H1 (cell line): Measurements from ENCODE around the gene AGER. TPM values are rescaled to one million over a fixed set of nuclear protein-coding genes. Genes with fewer than 3 reads are reported as not detected.

ENCODE experiments used
- CTCF ChIA-PET: fragments of 300-600 bp; sonication (Branson Sonifier 250); formaldehyde crosslinking; loops from one replicate; lab custom pipeline; 2021; ENCODE audit not compliant: partially characterized antibody; lab: Charles Lee
- POLR2A ChIA-PET: fragments of 300-600 bp; sonication (Branson Sonifier 250); formaldehyde crosslinking; loops from one replicate; lab custom pipeline; 2021; ENCODE audit warnings: inconsistent platforms; ENCODE audit not compliant: partially characterized antibody; lab: Charles Lee
- DNase-seq, 2 experiments: peaks; one replicate each; pipeline versions ENCODE4 v3.0.0 to v3.0.0-alpha.2; 2010 to 2022; ENCODE audit warnings: low spot score in 2 of 2, low read depth in 1 of 2, mixed read lengths in 1 of 2
- FAIRE-seq: peaks from 2 replicates; lab custom pipeline; 2011; peaks lifted over from hg19 to GRCh38; lab: Jason Lieb, UNC
- H2AFZ ChIP-seq: 2 replicates; pipeline ENCODE4 v1.8.1; 2012; ENCODE audit warnings: low read length, inconsistent platforms
- H2AK5ac ChIP-seq: 2 replicates; pipeline ENCODE4 v1.6.1; 2013; ENCODE audit warnings: low read depth, low read length
- H2BK120ac ChIP-seq: replicated peaks from 2 replicates; pipeline ENCODE3; 2013; ENCODE audit warnings: low read depth, low read length, inconsistent platforms
- H2BK12ac ChIP-seq: 2 replicates; pipeline ENCODE4 v1.6.1; 2013; ENCODE audit warnings: low read depth, low read length
- H2BK15ac ChIP-seq: 2 replicates; pipeline ENCODE4 v1.6.1; 2013; ENCODE audit warnings: low read length
- H2BK20ac ChIP-seq: 2 replicates; pipeline ENCODE4 v1.6.1; 2013; ENCODE audit warnings: low read length
- H2BK5ac ChIP-seq: 2 replicates; pipeline ENCODE4 v1.6.1; 2013; ENCODE audit warnings: low read depth, low read length
- H3K14ac ChIP-seq: 2 replicates; pipeline ENCODE4 v1.6.1; 2013; ENCODE audit warnings: inconsistent platforms; ENCODE audit not compliant: insufficient read length
- H3K18ac ChIP-seq: 2 replicates; pipeline ENCODE4 v1.6.1; 2013; ENCODE audit warnings: low read length; ENCODE audit errors: extremely low read depth
- H3K23ac ChIP-seq: 2 replicates; pipeline ENCODE4 v1.6.1; 2013; ENCODE audit warnings: inconsistent platforms; ENCODE audit not compliant: insufficient read length
- H3K23me2 ChIP-seq: 2 replicates; pipeline ENCODE4 v1.6.1; 2013; ENCODE audit warnings: low read depth, low read length
- H3K27ac ChIP-seq: 2 replicates; pipeline ENCODE4 v1.6.1; 2011; ENCODE audit warnings: low read depth, low read length, inconsistent platforms
- H3K27me3 ChIP-seq, 4 experiments: replicated peaks in 1 of 4; 1 replicate in 1 of 4; 2 replicates in 3 of 4; pipeline versions ENCODE4 v1.6.1 to v1.8.1; 2011 to 2013; ENCODE audit warnings: low read length in 3 of 4, mild to moderate bottlenecking in 3 of 4, inconsistent platforms in 2 of 4, mixed read lengths in 2 of 4, moderate library complexity in 1 of 4; ENCODE audit not compliant: control insufficient read depth in 3 of 4, insufficient read depth in 3 of 4; ENCODE audit errors: extremely low read depth in 1 of 4
- H3K36me3 ChIP-seq, 4 experiments: 2 replicates each; pipeline versions ENCODE4 v1.6.1 to v1.8.1; 2011 to 2013; ENCODE audit warnings: mild to moderate bottlenecking in 4 of 4, low read length in 3 of 4, moderate library complexity in 2 of 4, control low read depth in 1 of 4, inconsistent platforms in 1 of 4; ENCODE audit not compliant: insufficient read depth in 4 of 4, control insufficient read depth in 2 of 4
- H3K4ac ChIP-seq: replicated peaks from 2 replicates; pipeline ENCODE3; 2013; ENCODE audit warnings: low read length, low read depth, mixed read lengths, inconsistent platforms; ENCODE audit not compliant: insufficient read length
- H3K4me1 ChIP-seq, 4 experiments: replicated peaks in 1 of 4; 1 replicate in 1 of 4; 2 replicates in 3 of 4; pipeline versions ENCODE4 v1.6.1 to v1.8.1; 2011 to 2013; ENCODE audit warnings: low read length in 3 of 4, inconsistent platforms in 2 of 4, mixed read lengths in 1 of 4; ENCODE audit not compliant: insufficient read depth in 4 of 4, control insufficient read depth in 3 of 4
- H3K4me2 ChIP-seq, 2 experiments: 2 replicates each; pipeline versions ENCODE4 v1.6.1 to v1.8.1; 2011 to 2013; ENCODE audit warnings: low read depth in 2 of 2, low read length in 2 of 2, control low read depth in 1 of 2, inconsistent platforms in 1 of 2, mild to moderate bottlenecking in 1 of 2; ENCODE audit not compliant: insufficient read depth in 1 of 2
- H3K4me3 ChIP-seq, 4 experiments: fragments of 200-600, 300-600 bp in 1 of 4; sonication (generic), shearing (Covaris generic), sonication (Bioruptor Twin) in 1 of 4; 2 replicates each; pipeline versions ENCODE4 v1.5.1 to v1.8.1; 2011 to 2016; ENCODE audit warnings: low read length in 4 of 4, low read depth in 3 of 4, control low read depth in 2 of 4, inconsistent platforms in 2 of 4, mild to moderate bottlenecking in 2 of 4, mixed read lengths in 1 of 4, moderate library complexity in 1 of 4; ENCODE audit not compliant: insufficient read depth in 2 of 4; ENCODE audit errors: extremely low read depth in 1 of 4
- H3K56ac ChIP-seq: replicated peaks from 2 replicates; pipeline ENCODE3; 2013; ENCODE audit warnings: low read depth, mild to moderate bottlenecking, mixed read lengths, low read length, inconsistent platforms; ENCODE audit not compliant: insufficient read length
- H3K79me1 ChIP-seq: 2 replicates; pipeline ENCODE4 v1.6.1; 2013; ENCODE audit warnings: low read depth, low read length, control low read depth
- H3K79me2 ChIP-seq, 2 experiments: 2 replicates each; pipeline versions ENCODE4 v1.6.1 to v1.8.1; 2012 to 2013; ENCODE audit warnings: low read length in 2 of 2, mild to moderate bottlenecking in 2 of 2, inconsistent platforms in 1 of 2; ENCODE audit not compliant: insufficient read depth in 2 of 2, control insufficient read depth in 1 of 2
- H3K9ac ChIP-seq, 4 experiments: replicated peaks in 1 of 4; 1 replicate in 1 of 4; 2 replicates in 3 of 4; pipeline versions ENCODE4 v1.6.1 to v1.8.1; 2011 to 2013; ENCODE audit warnings: low read depth in 3 of 4, low read length in 3 of 4, control low read depth in 2 of 4, mild to moderate bottlenecking in 2 of 4, moderate library complexity in 2 of 4, inconsistent platforms in 1 of 4; ENCODE audit errors: extremely low read depth in 1 of 4
- H3K9me3 ChIP-seq, 2 experiments: 2 replicates each; pipeline versions ENCODE4 v1.6.1 to v1.8.1; 2012 to 2013; ENCODE audit warnings: mild to moderate bottlenecking in 2 of 2, moderate library complexity in 2 of 2, control low read depth in 1 of 2, inconsistent platforms in 1 of 2, low read depth in 1 of 2, low read length in 1 of 2, mixed read lengths in 1 of 2; ENCODE audit not compliant: insufficient read depth in 2 of 2
- H4K20me1 ChIP-seq, 2 experiments: replicated peaks in 1 of 2; 2 replicates each; pipeline versions ENCODE3 to v1.8.1; 2011 to 2013; ENCODE audit warnings: inconsistent platforms in 2 of 2, low read length in 2 of 2, mild to moderate bottlenecking in 1 of 2; ENCODE audit not compliant: insufficient read depth in 2 of 2, control insufficient read depth in 1 of 2
- H4K5ac ChIP-seq: 2 replicates; pipeline ENCODE4 v1.6.1; 2013; ENCODE audit warnings: low read length, low read depth, mixed read lengths, inconsistent platforms; ENCODE audit not compliant: insufficient read length
- H4K8ac ChIP-seq: 2 replicates; pipeline ENCODE4 v1.8.0; 2013; ENCODE audit warnings: mild to moderate bottlenecking, moderate library complexity, low read length, inconsistent platforms; ENCODE audit not compliant: insufficient read depth; ENCODE audit errors: extremely low read depth
- H4K91ac ChIP-seq: replicated peaks from 2 replicates; pipeline ENCODE3; 2013; ENCODE audit warnings: low read length, mixed read lengths, inconsistent platforms; ENCODE audit not compliant: insufficient read length
- BCL11A ChIP-seq, 2 experiments: IDR thresholded peaks; one replicate each; pipeline ENCODE4 v1.6.1; 2011; ENCODE audit warnings: low read depth in 2 of 2, low read length in 2 of 2, mild to moderate bottlenecking in 2 of 2
- CREB1 ChIP-seq: IDR thresholded peaks from 2 replicates; pipeline ENCODE4 v1.6.1; 2012; ENCODE audit warnings: inconsistent platforms
- JUN ChIP-seq: IDR thresholded peaks from 2 replicates; pipeline ENCODE4 v1.6.1; 2011; ENCODE audit warnings: low read depth, mild to moderate bottlenecking, improper control_type of control experiment, low read length
- POLR2AphosphoS5 ChIP-seq: IDR thresholded peaks from 2 replicates; pipeline ENCODE4 v1.6.1; 2011; ENCODE audit warnings: low read depth, low read length
- POU5F1 ChIP-seq: IDR thresholded peaks from 2 replicates; pipeline ENCODE4 v1.6.1; 2011; ENCODE audit warnings: low read depth, mild to moderate bottlenecking, low read length, moderate library complexity
- RAD21 ChIP-seq, 2 experiments: IDR thresholded peaks in 1 of 2; conservative IDR thresholded peaks in 1 of 2; 2 replicates each; pipeline ENCODE4 v1.6.1; 2011; ENCODE audit warnings: low read depth in 2 of 2, low read length in 2 of 2, improper control_type of control experiment in 1 of 2, inconsistent platforms in 1 of 2, mild to moderate bottlenecking in 1 of 2, moderate library complexity in 1 of 2
- RBBP5 ChIP-seq: IDR thresholded peaks from 2 replicates; pipeline ENCODE4 v1.7.1; 2012; ENCODE audit warnings: low read depth, mild to moderate bottlenecking, inconsistent platforms, low read length, moderate library complexity, borderline replicate concordance
- RFX5 ChIP-seq: IDR thresholded peaks from 2 replicates; pipeline ENCODE4 v1.6.1; 2011; ENCODE audit warnings: low read depth, low read length, improper control_type of control experiment, borderline replicate concordance
- RXRA ChIP-seq: IDR thresholded peaks from 2 replicates; pipeline ENCODE4 v1.6.1; 2011; ENCODE audit warnings: low read depth, mild to moderate bottlenecking, low read length, moderate library complexity; ENCODE audit not compliant: insufficient read depth
- SP1 ChIP-seq: IDR thresholded peaks from 2 replicates; pipeline ENCODE4 v1.6.1; 2011; ENCODE audit warnings: low read depth, low read length
- SRF ChIP-seq: IDR thresholded peaks from 2 replicates; pipeline ENCODE4 v1.6.1; 2011; ENCODE audit warnings: mild to moderate bottlenecking, low read depth, low read length, moderate library complexity
- TAF7 ChIP-seq: optimal IDR thresholded peaks from 2 replicates; pipeline ENCODE3; 2011; ENCODE audit warnings: low read depth, mild to moderate bottlenecking, inconsistent platforms, low read length, moderate library complexity, borderline replicate concordance
- ZNF274 ChIP-seq: IDR thresholded peaks from 2 replicates; pipeline ENCODE4 v1.7.0; 2012; ENCODE audit warnings: low read length, borderline replicate concordance; ENCODE audit errors: extremely low read depth
- WGBS, 2 experiments: shearing (Covaris generic) in 1 of 2; methylation state at CpG; one replicate each; pipeline versions ENCODE4 v1.1.6 to v1.1.7; 2013 to 2015; ENCODE audit warnings: low lambda C conversion rate in 2 of 2, mixed read lengths in 2 of 2, inconsistent platforms in 1 of 2, low coverage in 1 of 2, missing lambda C conversion rate in 1 of 2; ENCODE audit not compliant: insufficient replicate concordance in 2 of 2, insufficient coverage in 1 of 2, insufficient read length in 1 of 2; ENCODE audit errors: extremely low coverage in 1 of 2, missing lambda C conversion rate in 1 of 2; 5-methylcytosine and 5-hydroxymethylcytosine counted together
- polyA plus RNA-seq, 7 experiments: library from polyadenylated mRNA; depleted of rRNA in 3 of 7; stranded (reverse) in 5 of 7; unstranded in 2 of 7; fragments of >200 nt in 5 of 7; fragments of 200-250 nt in 2 of 7; gene quantifications; 1 replicate in 5 of 7; 2 replicates in 1 of 7; 4 replicates in 1 of 7; pipeline versions ENCODE4 v1.2.1 to v1.2.3, GENCODE V29; 2011 to 2013; ENCODE audit warnings: missing spikeins in 2 of 7, mixed read lengths in 2 of 7
- total RNA-seq: library from RNA; stranded (reverse); fragmentation: NEBNext Ultra II Directional; extraction: Animal tissue kit (Norgen Biotek cat#: 25700); gene quantifications from 2 replicates; pipeline ENCODE4 v1.2.1, GENCODE V29; 2021
- TF ChIP-seq, protein P1 (sequence below): IDR thresholded peaks from 2 replicates; pipeline ENCODE4 v1.6.1; 2011; ENCODE audit warnings: low read length, improper control_type of control experiment

The AGER gene
- total and polyA plus RNA-seq, 2 of the 8 experiments (the other 6 are each of a cell fraction or from before 2014, with no cell fraction given) = 3.8 to 10.9 TPM

DNA sequence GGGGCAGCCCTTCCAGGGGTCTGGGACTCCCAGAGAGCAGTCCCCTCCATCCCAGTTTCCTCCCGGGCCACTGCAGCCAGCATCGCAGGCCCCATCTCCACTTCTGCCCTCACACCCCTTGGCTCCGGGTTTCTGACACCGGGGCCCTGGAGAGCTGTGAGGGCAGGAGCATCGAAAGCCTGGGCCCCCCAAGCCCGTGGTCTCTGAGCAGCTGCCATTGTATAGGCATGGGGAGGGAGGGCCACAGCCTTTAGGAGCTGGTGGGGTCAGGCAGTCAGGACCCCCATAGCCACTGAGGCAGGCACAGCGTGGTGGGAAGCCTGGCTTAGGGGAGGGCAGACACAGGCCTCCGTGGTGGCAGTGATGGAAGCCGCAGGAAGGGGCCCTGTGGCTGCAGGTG is 18.1 kb upstream of the AGER start:
- Histone ChIP-seq H3K4me3 (no peak overlapping the region), H3K23ac (no peak overlapping the region), H3K27ac (no peak overlapping the region), H3K4me1 (peaks cover 0 to 6% (median 2%) of the 10 kb centered on the region in 4 experiments; a peak in 4 of 7 replicates), H2AK5ac (no peak overlapping the region), H3K18ac (no peak overlapping the region), H3K56ac (no peak overlapping the region), H2BK12ac (no peak overlapping the region), H3K9ac (no peak overlapping the region), H3K4me2 (no peak overlapping the region), H3K23me2 (no peaks in the 10 kb centered on the region), H2BK20ac (no peak overlapping the region), H3K4ac (no peak overlapping the region), H3K14ac (no peak overlapping the region), H4K20me1 (no peaks in the 10 kb centered on the region), H3K79me1 (no peaks in the 10 kb centered on the region), H3K36me3 (no peaks in the 10 kb centered on the region), H4K8ac (no peak overlapping the region)
- no peak for FAIRE-seq
- no peak for DNase-seq
- 77% methylated on average over 9 of the region's 9 CpGs; no CpG with 5 or more reads in 1 of the 2 experiments for WGBS, 2 experiments
- CTCF ChIA-PET = interaction anchor here (1.8 kb wide), 1 partner anchor 19 kb away, joined by 3 read pairs; no protein-coding TSS in a partner anchor
- POLR2A ChIA-PET = interaction anchor here (1.4 kb wide), 2 partner anchors 14 to 17 kb away, joined by 3 to 4 read pairs; no protein-coding TSS in a partner anchor
- TF ChIP-seq ZNF274 = no peak
- no peak for TF ChIP-seq SRF
- no peak for TF ChIP-seq TAF7
- TF ChIP-seq RFX5 = no peak
- TF ChIP-seq RXRA = no peak
- TF ChIP-seq BCL11A (IDR thresholded peaks at IDR 0.05; ENCODE audit: low read depth in 2 of 2, low read length in 2 of 2) = no peak
- TF ChIP-seq, protein P1, sequence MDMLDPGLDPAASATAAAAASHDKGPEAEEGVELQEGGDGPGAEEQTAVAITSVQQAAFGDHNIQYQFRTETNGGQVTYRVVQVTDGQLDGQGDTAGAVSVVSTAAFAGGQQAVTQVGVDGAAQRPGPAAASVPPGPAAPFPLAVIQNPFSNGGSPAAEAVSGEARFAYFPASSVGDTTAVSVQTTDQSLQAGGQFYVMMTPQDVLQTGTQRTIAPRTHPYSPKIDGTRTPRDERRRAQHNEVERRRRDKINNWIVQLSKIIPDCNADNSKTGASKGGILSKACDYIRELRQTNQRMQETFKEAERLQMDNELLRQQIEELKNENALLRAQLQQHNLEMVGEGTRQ = no peak
- no peak for TF ChIP-seq POLR2AphosphoS5
- TF ChIP-seq RAD21 (IDR thresholded peaks at IDR 0.05 in 1 of 2, conservative IDR thresholded peaks at IDR 0.05 in 1 of 2; ENCODE audit: low read depth in 2 of 2, low read length in 2 of 2) = no peak
- no peak for TF ChIP-seq CREB1
- TF ChIP-seq SP1 = no peak
- TF ChIP-seq RBBP5 = no peak
- TF ChIP-seq POU5F1 = no peak
- no peak for TF ChIP-seq JUN
- TF ChIP-seq, all 59 proteins: peak for 0
- no peaks in the 10 kb centered on the region for H3K79me2 ChIP-seq
- peak overlapping the region; percentile 49; the same call in 1 of the 2 replicates for H2BK5ac ChIP-seq
- no peak overlapping the region for H2BK15ac ChIP-seq
- no peaks in the 10 kb centered on the region for H3K27me3 ChIP-seq
- H2AFZ ChIP-seq = no peak overlapping the region
- no peaks in the 10 kb centered on the region for H3K9me3 ChIP-seq
- no peak overlapping the region for H4K91ac ChIP-seq
- H2BK120ac ChIP-seq = no peak overlapping the region
- H4K5ac ChIP-seq = no peak overlapping the region
